OCI-LY3 (cell line): Measurements from ENCODE around the gene VAV2.
"Not testable (repeated sequence)": the region's sequence is repeated elsewhere in the genome, so short reads cannot be mapped to it uniquely, and the experiment has no call there.

ENCODE experiments used
- H2AFZ ChIP-seq: fragments of 200-600, 300-600 bp; shearing (Covaris generic); 2 replicates; pipeline ENCODE4 v1.6.0; 2014; ENCODE audit warnings: antibody characterized with exemption, low read depth, low read length
- H3K27ac ChIP-seq: fragments of 200-600, 300-600 bp; sonication (generic); 2 replicates; pipeline ENCODE4 v1.5.1; 2014; ENCODE audit warnings: mild to moderate bottlenecking, low read length, moderate library complexity, mixed read lengths
- H3K27me3 ChIP-seq: fragments of 200-600, 300-600 bp; sonication (generic); 2 replicates; pipeline ENCODE4 v1.6.1; 2014; ENCODE audit warnings: low read depth, low read length, mixed read lengths
- H3K36me3 ChIP-seq: fragments of 200-600, 300-600 bp; sonication (generic); replicated peaks from 2 replicates; pipeline ENCODE3; 2014; ENCODE audit warnings: low read depth, low read length, mixed read lengths
- H3K4me1 ChIP-seq: fragments of 300-600, 200-600 bp; sonication (generic); 2 replicates; pipeline ENCODE4 v1.6.1; 2014; ENCODE audit warnings: low read length, mixed read lengths
- H3K4me2 ChIP-seq: fragments of 200-600, 300-600 bp; sonication (generic); 2 replicates; pipeline ENCODE4 v1.6.1; 2014; ENCODE audit warnings: low read length, mixed read lengths
- H3K4me3 ChIP-seq: fragments of 300-600, 200-600 bp; sonication (generic); 2 replicates; pipeline ENCODE4 v1.5.1; 2014; ENCODE audit warnings: antibody characterized with exemption, mild to moderate bottlenecking, low read length, moderate library complexity
- H3K79me2 ChIP-seq: fragments of 300-600, 200-600 bp; shearing (Covaris generic); 2 replicates; pipeline ENCODE4 v1.6.1; 2014; ENCODE audit warnings: mild to moderate bottlenecking, low read length, mixed read lengths
- H3K9ac ChIP-seq: fragments of 300-600, 200-600 bp; shearing (Covaris generic); 2 replicates; pipeline ENCODE4 v1.6.0; 2014; ENCODE audit warnings: mild to moderate bottlenecking, low read length, moderate library complexity
- H3K9me3 ChIP-seq: fragments of 200-600, 300-600 bp; shearing (Covaris generic); 2 replicates; pipeline ENCODE4 v1.6.1; 2014; ENCODE audit warnings: low read length, mixed read lengths; ENCODE audit not compliant: insufficient read depth
- H4K20me1 ChIP-seq: fragments of 200-600, 300-600 bp; sonication (generic); 2 replicates; pipeline ENCODE4 v1.6.1; 2016; ENCODE audit warnings: low read length, mixed read lengths; ENCODE audit not compliant: insufficient read depth
- EZH2phosphoT487 ChIP-seq: fragments of 200-600 bp; shearing (Covaris generic); IDR thresholded peaks from 2 replicates; pipeline ENCODE4 v1.6.1; 2018; ENCODE audit warnings: antibody characterized with exemption, mixed run types, low read depth
- TF ChIP-seq, protein P1 (sequence below): fragments of 200-600, 300-600 bp; sonication (generic); IDR thresholded peaks from 2 replicates; pipeline ENCODE4 v1.5.1; 2014; ENCODE audit warnings: antibody characterized with exemption, low read length, low read depth

The VAV2 gene

GRCh38 chr9:133927041-133927440 lies 65.1 kb downstream of the VAV2 start:
- Histone ChIP-seq H3K4me3 (peak overlapping the region; percentile 58), H3K27me3 (no peaks in the 10 kb centered on the region), H4K20me1 (peaks cover 26% of the 10 kb centered on the region), H3K36me3 (peaks cover 16% of the 10 kb centered on the region), H3K27ac (peak overlapping the region; percentile 97; the same call in 1 of the 2 replicates), H3K4me1 (peaks cover 58% of the 10 kb centered on the region), H3K4me2 (peak overlapping the region; percentile 75), H3K79me2 (peaks cover 87% of the 10 kb centered on the region), H3K9ac (0 out of 2 replicates have a peak overlapping the region, but pooled peaks have one; percentile 23), H2AFZ (no peak overlapping the region), H3K9me3 (no peaks in the 10 kb centered on the region)
- TF ChIP-seq EZH2phosphoT487: no peak
- TF ChIP-seq, protein P1, sequence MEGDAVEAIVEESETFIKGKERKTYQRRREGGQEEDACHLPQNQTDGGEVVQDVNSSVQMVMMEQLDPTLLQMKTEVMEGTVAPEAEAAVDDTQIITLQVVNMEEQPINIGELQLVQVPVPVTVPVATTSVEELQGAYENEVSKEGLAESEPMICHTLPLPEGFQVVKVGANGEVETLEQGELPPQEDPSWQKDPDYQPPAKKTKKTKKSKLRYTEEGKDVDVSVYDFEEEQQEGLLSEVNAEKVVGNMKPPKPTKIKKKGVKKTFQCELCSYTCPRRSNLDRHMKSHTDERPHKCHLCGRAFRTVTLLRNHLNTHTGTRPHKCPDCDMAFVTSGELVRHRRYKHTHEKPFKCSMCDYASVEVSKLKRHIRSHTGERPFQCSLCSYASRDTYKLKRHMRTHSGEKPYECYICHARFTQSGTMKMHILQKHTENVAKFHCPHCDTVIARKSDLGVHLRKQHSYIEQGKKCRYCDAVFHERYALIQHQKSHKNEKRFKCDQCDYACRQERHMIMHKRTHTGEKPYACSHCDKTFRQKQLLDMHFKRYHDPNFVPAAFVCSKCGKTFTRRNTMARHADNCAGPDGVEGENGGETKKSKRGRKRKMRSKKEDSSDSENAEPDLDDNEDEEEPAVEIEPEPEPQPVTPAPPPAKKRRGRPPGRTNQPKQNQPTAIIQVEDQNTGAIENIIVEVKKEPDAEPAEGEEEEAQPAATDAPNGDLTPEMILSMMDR: no peak

DNA sequence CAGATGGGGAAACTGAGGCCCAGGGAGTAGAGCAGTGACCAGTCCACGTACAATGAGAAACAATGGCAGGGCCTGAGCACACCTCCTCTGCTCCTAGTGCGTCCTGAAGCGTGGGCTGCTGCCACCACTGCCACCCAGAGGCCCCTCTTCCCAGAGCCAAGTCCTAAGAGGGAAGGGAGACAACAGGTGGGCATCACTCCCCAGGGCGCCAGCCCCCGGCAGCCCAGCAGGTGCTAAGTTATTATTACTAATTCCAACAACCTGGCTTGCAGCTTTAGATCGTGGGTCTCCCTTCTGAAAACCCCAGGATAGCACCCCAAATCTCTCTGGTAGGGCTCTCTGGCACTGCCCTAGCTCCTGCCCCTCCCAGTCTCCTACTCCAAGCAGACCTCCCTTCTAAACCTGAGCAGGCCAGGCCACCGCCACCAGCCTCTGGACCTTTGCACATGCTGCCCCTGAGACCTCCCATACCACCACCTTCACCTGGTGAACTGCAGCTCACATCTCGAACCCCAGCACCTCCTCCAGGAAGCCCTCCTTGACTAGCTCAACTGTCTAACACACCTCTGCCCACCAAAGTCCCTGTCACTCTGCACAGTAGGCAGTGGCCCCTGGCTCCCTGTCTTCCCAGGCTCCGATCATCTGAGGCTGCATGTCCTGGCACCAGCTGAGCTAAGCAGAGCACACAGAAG lies 65.8 kb downstream of the VAV2 start:
- Histone ChIP-seq H3K4me1 (peaks cover 53% of the 10 kb centered on the region), H3K27me3 (no peaks in the 10 kb centered on the region), H3K27ac (0 out of 2 replicates have a peak overlapping the region, but pooled peaks have one; percentile 97), H3K4me3 (peak overlapping the region; percentile 58), H3K4me2 (peak overlapping the region; percentile 75), H3K9me3 (no peaks in the 10 kb centered on the region), H3K9ac (no peak overlapping the region), H2AFZ (no peak overlapping the region), H4K20me1 (peaks cover 31% of the 10 kb centered on the region), H3K36me3 (peaks cover 16% of the 10 kb centered on the region), H3K79me2 (peaks cover 87% of the 10 kb centered on the region)
- TF ChIP-seq, protein P1: no peak
- no peak for TF ChIP-seq EZH2phosphoT487

- Histone ChIP-seq H3K36me3 (peaks cover 14% of the 10 kb centered on the region), H3K79me2 (peaks cover 87% of the 10 kb centered on the region), H3K4me1 (peaks cover 34% of the 10 kb centered on the region)
Measured at GRCh38 chr9:133924453-133924852, 67.7 kb downstream of the VAV2 start.

DNA sequence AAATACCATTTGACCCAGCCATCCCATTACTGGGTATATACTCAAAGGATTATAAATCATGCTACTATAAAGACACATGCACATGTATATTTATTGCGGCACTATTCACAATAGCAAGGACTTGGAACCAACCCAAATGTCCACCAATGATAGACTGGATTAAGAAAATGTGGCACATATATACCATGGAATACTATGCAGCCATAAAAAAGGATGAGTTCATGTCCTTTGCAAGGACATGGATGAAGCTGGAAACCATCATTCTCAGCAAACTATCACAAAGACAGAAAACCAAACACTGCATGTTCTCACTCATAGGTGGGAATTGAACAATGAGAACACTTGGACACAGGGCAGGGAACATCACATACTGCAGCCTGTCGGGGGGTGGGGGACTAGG lies 68.5 kb downstream of the VAV2 start:
- H2AFZ ChIP-seq, H3K4me2 ChIP-seq, H3K27me3 ChIP-seq, H3K4me3 ChIP-seq, H3K9ac ChIP-seq, H3K9me3 ChIP-seq, H3K27ac ChIP-seq: not testable (repeated sequence)
- Histone ChIP-seq H3K36me3 (peaks cover 14% of the 10 kb centered on the region), H3K79me2 (peaks cover 84% of the 10 kb centered on the region), H4K20me1 (peaks cover 51% of the 10 kb centered on the region), H3K4me1 (peaks cover 26% of the 10 kb centered on the region)

More at GRCh38 chr9:133924453-133924852, 67.7 kb downstream of the VAV2 start:
- H3K9ac ChIP-seq: no peak overlapping the region
- no peaks in the 10 kb centered on the region for H3K27me3 ChIP-seq
- no peak overlapping the region for H3K4me2 ChIP-seq
- no peak for TF ChIP-seq EZH2phosphoT487
- TF ChIP-seq, protein P1: no peak
- no peaks in the 10 kb centered on the region for H3K9me3 ChIP-seq
- peaks cover 45% of the 10 kb centered on the region for H4K20me1 ChIP-seq
- H2AFZ ChIP-seq: no peak overlapping the region
- no peak overlapping the region for H3K27ac ChIP-seq
- H3K4me3 ChIP-seq: no peak overlapping the region
